Loucy (cell line): ENCODE measurements around the gene ZDHHC7.

Source experiments
- H2AFZ ChIP-seq: fragments of 200-600 bp; sonication (generic); 2 replicates; pipeline ENCODE4 v1.6.0; 2016; ENCODE audit warnings: antibody characterized with exemption, mild to moderate bottlenecking, low read length, moderate library complexity
- H3F3A ChIP-seq: fragments of 200-600 bp; 2 replicates; pipeline ENCODE4 v1.6.0; 2016; ENCODE audit warnings: antibody characterized with exemption, low read depth, mild to moderate bottlenecking
- H3K27me3 ChIP-seq: fragments of 200-600 bp; sonication (generic); 2 replicates; pipeline ENCODE4 v1.6.1; 2014; ENCODE audit warnings: low read length, mild to moderate bottlenecking; ENCODE audit not compliant: insufficient read depth, poor library complexity, severe bottlenecking
- H3K36me3 ChIP-seq: fragments of 200-600 bp; sonication (generic); 2 replicates; pipeline ENCODE4 v1.6.1; 2016; ENCODE audit warnings: low read length; ENCODE audit not compliant: insufficient read depth
- H3K4me1 ChIP-seq: fragments of 200-600 bp; sonication (generic); 2 replicates; pipeline ENCODE4 v1.5.1; 2014; ENCODE audit warnings: low read length, mild to moderate bottlenecking; ENCODE audit not compliant: insufficient read depth, poor library complexity, severe bottlenecking
- H3K4me2 ChIP-seq: fragments of 200-600 bp; sonication (generic); 2 replicates; pipeline ENCODE4 v1.6.0; 2014; ENCODE audit warnings: antibody characterized with exemption, low read length, low read depth, mild to moderate bottlenecking; ENCODE audit not compliant: poor library complexity, severe bottlenecking
- H3K4me3 ChIP-seq: fragments of 200-600 bp; sonication (generic); 2 replicates; pipeline ENCODE4 v1.5.1; 2014; ENCODE audit warnings: low read length, mild to moderate bottlenecking, mixed read lengths; ENCODE audit not compliant: poor library complexity, severe bottlenecking
- H3K79me2 ChIP-seq: fragments of 200-600 bp; sonication (generic); 2 replicates; pipeline ENCODE4 v1.6.1; 2014; ENCODE audit warnings: low read length; ENCODE audit not compliant: insufficient read depth
- H3K9ac ChIP-seq: fragments of 200-600 bp; sonication (generic); 2 replicates; pipeline ENCODE4 v1.6.0; 2014; ENCODE audit warnings: mild to moderate bottlenecking, low read depth, low read length, moderate library complexity; ENCODE audit not compliant: poor library complexity, severe bottlenecking
- H3K9me2 ChIP-seq: fragments of 200-600 bp; sonication (generic); replicated peaks from 2 replicates; pipeline ENCODE4 v1.6.1; 2016; ENCODE audit warnings: low read depth, low read length, mixed read lengths
- H3K9me3 ChIP-seq: fragments of 200-600 bp; sonication (generic); 2 replicates; pipeline ENCODE4 v1.6.1; 2014; ENCODE audit warnings: mild to moderate bottlenecking, antibody characterized with exemption, low read length, low read depth; ENCODE audit not compliant: insufficient read depth
- H4K20me1 ChIP-seq: fragments of 200-600 bp; sonication (generic); 2 replicates; pipeline ENCODE4 v1.6.0; 2014; ENCODE audit warnings: antibody characterized with exemption, low read length, mild to moderate bottlenecking; ENCODE audit not compliant: insufficient read depth, poor library complexity, severe bottlenecking
- CTCF ChIP-seq: fragments of 200-600 bp; sonication (generic); conservative IDR thresholded peaks from 2 replicates; pipeline ENCODE4 v1.5.1; 2014; ENCODE audit warnings: mild to moderate bottlenecking, antibody characterized with exemption, low read length
- EZH2phosphoT487 ChIP-seq: fragments of 200-600 bp; IDR thresholded peaks from 2 replicates; pipeline ENCODE4 v1.6.1; 2018; ENCODE audit warnings: antibody characterized with exemption, mild to moderate bottlenecking, moderate library complexity, borderline replicate concordance

Gene ZDHHC7

GRCh38 chr16:84965428-84966415, 45.6 kb downstream of the ZDHHC7 start:
- Histone ChIP-seq H3K9me2 (no peaks in the 10 kb centered on the region), H3K27me3 (no peaks in the 10 kb centered on the region), H3K9ac (no peak overlapping the region), H3F3A (no peaks in the 10 kb centered on the region), H3K4me3 (no peak overlapping the region), H3K4me1 (no peaks in the 10 kb centered on the region), H3K36me3 (no peaks in the 10 kb centered on the region), H2AFZ (no peak overlapping the region), H3K9me3 (no peaks in the 10 kb centered on the region), H4K20me1 (no peaks in the 10 kb centered on the region), H3K4me2 (no peak overlapping the region), H3K79me2 (no peaks in the 10 kb centered on the region)
- no peak for TF ChIP-seq CTCF
- TF ChIP-seq EZH2phosphoT487, result no peak

GRCh38 chr16:84964386-84965128, 46.8 kb downstream of the ZDHHC7 start:
- Histone ChIP-seq H3K9me3 (no peaks in the 10 kb centered on the region), H3K4me2 (no peak overlapping the region), H3K4me3 (no peak overlapping the region), H3K9ac (no peak overlapping the region), H3K79me2 (no peaks in the 10 kb centered on the region), H4K20me1 (no peaks in the 10 kb centered on the region), H3K36me3 (no peaks in the 10 kb centered on the region), H3K27me3 (no peaks in the 10 kb centered on the region), H3K4me1 (no peaks in the 10 kb centered on the region), H3F3A (no peaks in the 10 kb centered on the region), H3K9me2 (no peaks in the 10 kb centered on the region), H2AFZ (no peak overlapping the region)
- TF ChIP-seq EZH2phosphoT487, result no peak
- TF ChIP-seq CTCF, result no peak

GRCh38 chr16:84963066-84963465, 48.3 kb downstream of the ZDHHC7 start:
- Histone ChIP-seq H3K9me2 (no peaks in the 10 kb centered on the region), H3K4me2 (no peak overlapping the region), H3K79me2 (no peaks in the 10 kb centered on the region), H3K27me3 (no peaks in the 10 kb centered on the region), H3K9me3 (no peaks in the 10 kb centered on the region), H3K36me3 (no peaks in the 10 kb centered on the region), H3F3A (no peaks in the 10 kb centered on the region), H4K20me1 (no peaks in the 10 kb centered on the region), H3K4me3 (no peak overlapping the region), H3K4me1 (no peaks in the 10 kb centered on the region), H2AFZ (no peak overlapping the region), H3K9ac (no peak overlapping the region)
- TF ChIP-seq CTCF (no peak), EZH2phosphoT487 (no peak)
